Measurements from ENCODE around the gene CUBN. TPM values are rescaled to one million over a fixed set of nuclear protein-coding genes. Genes with fewer than 3 reads are reported as not detected.

CUBN gene
- total RNA-seq, 1 experiment from 2014 or later = 0.07 TPM

DNA sequence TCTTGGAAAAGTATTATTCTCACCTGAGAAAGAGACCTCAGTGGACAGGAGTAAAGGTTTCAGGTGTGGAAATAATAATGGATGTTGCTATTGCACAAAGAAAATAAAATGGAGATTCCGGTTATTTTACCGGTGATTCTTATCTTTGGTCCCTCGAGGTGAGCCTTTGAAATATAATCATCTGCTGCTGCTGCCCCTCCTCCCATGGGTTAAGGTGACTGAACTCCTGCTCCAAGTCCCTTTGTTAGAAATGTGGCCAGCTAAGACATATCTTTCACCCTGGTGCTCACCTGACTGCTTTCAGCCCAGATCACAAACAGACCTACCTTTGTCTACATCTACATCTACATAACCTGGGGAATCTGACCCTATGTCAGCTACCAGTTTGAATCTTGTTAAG, 5.7 kb downstream of the CUBN start:
- no peaks in the 10 kb centered on the region for H3K79me2 ChIP-seq (ENCODE audit: low read depth)
- intact Hi-C loops (cut with micrococcal nuclease; ENCODE audit: unreplicated experiment) = loop anchor here (5.0 kb wide), 1 partner anchor 108 kb away; no protein-coding TSS in a partner anchor
- no TSS peak for BruUV-seq (replicated peaks)
- no peak overlapping the region for H3K27ac ChIP-seq
- H3K9me3 ChIP-seq (ENCODE audit: insufficient read depth, low read depth) = no peaks in the 10 kb centered on the region
- H3K4me2 ChIP-seq = peak overlapping the region; percentile 51
- no peaks in the 10 kb centered on the region for H3K9me2 ChIP-seq (ENCODE audit: insufficient read depth)
- H3K4me1 ChIP-seq (replicated peaks; ENCODE audit: insufficient read depth) = peaks cover 14% of the 10 kb centered on the region
- TF ChIP-seq EZH2 (IDR thresholded peaks at IDR 0.05; ENCODE audit: low read depth) = no peak
- TF ChIP-seq, protein P1, sequence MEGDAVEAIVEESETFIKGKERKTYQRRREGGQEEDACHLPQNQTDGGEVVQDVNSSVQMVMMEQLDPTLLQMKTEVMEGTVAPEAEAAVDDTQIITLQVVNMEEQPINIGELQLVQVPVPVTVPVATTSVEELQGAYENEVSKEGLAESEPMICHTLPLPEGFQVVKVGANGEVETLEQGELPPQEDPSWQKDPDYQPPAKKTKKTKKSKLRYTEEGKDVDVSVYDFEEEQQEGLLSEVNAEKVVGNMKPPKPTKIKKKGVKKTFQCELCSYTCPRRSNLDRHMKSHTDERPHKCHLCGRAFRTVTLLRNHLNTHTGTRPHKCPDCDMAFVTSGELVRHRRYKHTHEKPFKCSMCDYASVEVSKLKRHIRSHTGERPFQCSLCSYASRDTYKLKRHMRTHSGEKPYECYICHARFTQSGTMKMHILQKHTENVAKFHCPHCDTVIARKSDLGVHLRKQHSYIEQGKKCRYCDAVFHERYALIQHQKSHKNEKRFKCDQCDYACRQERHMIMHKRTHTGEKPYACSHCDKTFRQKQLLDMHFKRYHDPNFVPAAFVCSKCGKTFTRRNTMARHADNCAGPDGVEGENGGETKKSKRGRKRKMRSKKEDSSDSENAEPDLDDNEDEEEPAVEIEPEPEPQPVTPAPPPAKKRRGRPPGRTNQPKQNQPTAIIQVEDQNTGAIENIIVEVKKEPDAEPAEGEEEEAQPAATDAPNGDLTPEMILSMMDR (conservative IDR thresholded peaks at IDR 0.05) = no peak
- no peaks in the 10 kb centered on the region for H3K36me3 ChIP-seq (ENCODE audit: low read depth)
- H4K20me1 ChIP-seq (ENCODE audit: insufficient read depth) = no peaks in the 10 kb centered on the region
- H2AFZ ChIP-seq = no peak overlapping the region
- POLR2A ChIA-PET (ENCODE audit: unreplicated experiment) = no interaction called here
- H3F3A ChIP-seq (ENCODE audit: insufficient read depth, low read depth) = peaks cover 5% of the 10 kb centered on the region; the same call in 1 of the 2 replicates
- DNase-seq = peak; percentile 37 to 53
- CTCF ChIA-PET = no interaction called here
- H3K27me3 ChIP-seq (ENCODE audit: insufficient read depth, low read depth) = no peaks in the 10 kb centered on the region
- H3K4me3 ChIP-seq = no peak overlapping the region

DNA sequence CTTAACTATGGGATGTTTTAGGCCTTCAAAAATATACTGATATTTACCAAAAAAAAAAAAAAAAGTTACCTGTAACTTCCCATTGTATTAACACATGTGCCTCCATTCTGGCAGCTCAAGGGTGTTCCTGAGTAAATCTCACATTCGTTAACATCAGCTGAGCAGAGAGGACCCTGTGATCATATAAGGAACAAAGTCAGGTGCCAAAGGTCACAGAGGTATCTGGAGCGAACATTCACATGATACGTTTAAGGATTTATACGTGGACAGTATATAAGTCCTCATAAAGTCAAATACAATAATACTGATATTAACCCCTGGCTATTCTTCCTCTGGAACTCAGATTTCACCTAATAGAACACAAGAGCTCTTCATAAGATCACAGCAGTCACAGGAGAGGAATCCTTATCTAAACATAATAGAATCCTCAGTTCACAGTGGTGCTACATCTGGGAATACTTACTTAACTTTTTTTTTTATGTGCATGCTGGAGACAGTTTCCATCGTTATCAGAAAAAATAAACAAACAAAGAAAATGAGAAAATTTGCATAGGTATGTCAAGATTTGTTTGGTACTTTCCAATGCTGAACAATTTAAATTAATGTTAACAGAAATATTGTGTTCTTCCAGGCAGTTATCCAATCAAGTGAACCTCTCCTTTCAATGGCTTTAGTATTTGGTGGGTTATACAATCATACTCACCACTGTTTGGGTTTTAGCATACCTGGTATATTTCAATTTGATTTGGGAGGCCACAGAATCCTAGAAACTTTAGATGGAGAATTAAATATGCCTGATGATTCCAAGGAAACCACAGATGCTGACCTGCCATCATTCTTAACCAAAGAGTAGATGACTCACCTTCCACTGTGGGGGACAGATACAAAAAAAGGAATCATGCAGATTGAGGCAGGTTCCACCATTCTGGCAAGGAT, 6.6 kb downstream of the CUBN start:
- no peaks in the 10 kb centered on the region for H3K9me3 ChIP-seq (ENCODE audit: insufficient read depth, low read depth)
- TF ChIP-seq, protein P1 (conservative IDR thresholded peaks at IDR 0.05) = no peak
- no peak for TF ChIP-seq EZH2 (IDR thresholded peaks at IDR 0.05; ENCODE audit: low read depth)
- H4K20me1 ChIP-seq (ENCODE audit: insufficient read depth) = no peaks in the 10 kb centered on the region
- peaks cover 14% of the 10 kb centered on the region for H3K4me1 ChIP-seq (replicated peaks; ENCODE audit: insufficient read depth)
- BruUV-seq (replicated peaks) = no TSS peak
- H3K4me3 ChIP-seq = no peak overlapping the region
- no peaks in the 10 kb centered on the region for H3K9me2 ChIP-seq (ENCODE audit: insufficient read depth)
- peak overlapping the region; percentile 51 for H3K4me2 ChIP-seq
- ChIA-PET POLR2A (ENCODE audit: unreplicated experiment) (no interaction called here), CTCF (no interaction called here)
- H3K27ac ChIP-seq = no peak overlapping the region
- H3F3A ChIP-seq (ENCODE audit: insufficient read depth, low read depth) = peaks cover 5% of the 10 kb centered on the region; the same call in 1 of the 2 replicates
- peak in 1 of 2 experiments; percentile 17 for DNase-seq
- no peak overlapping the region for H2AFZ ChIP-seq
- no peaks in the 10 kb centered on the region for H3K36me3 ChIP-seq (ENCODE audit: low read depth)
- H3K79me2 ChIP-seq (ENCODE audit: low read depth) = no peaks in the 10 kb centered on the region
- H3K27me3 ChIP-seq (ENCODE audit: insufficient read depth, low read depth) = no peaks in the 10 kb centered on the region
- intact Hi-C loops (cut with micrococcal nuclease; ENCODE audit: unreplicated experiment) = loop anchor here (5.0 kb wide), 1 partner anchor 109 kb away; no protein-coding TSS in a partner anchor

DNA sequence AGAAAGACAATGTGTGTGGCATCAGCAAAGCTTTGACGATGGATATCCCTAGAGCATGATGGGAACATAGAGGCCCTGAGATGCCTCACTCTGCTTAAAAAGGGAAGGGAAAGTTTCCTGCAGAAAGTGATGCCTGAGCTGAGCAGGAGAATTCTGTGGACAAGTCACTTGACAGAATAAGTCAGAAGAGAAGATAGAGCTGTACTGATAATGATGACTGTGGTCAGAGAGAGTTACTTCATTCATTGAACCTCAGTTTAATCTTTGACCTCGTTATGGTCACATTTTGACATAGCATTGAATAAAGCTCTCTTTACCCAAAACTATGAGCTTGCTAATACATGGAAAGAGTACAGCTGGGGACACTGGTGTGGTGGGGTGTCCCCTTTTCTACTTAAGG, 7.6 kb downstream of the CUBN start:
- no peak for DNase-seq
- no peak overlapping the region for H3K27ac ChIP-seq
- peaks cover 14% of the 10 kb centered on the region for H3K4me1 ChIP-seq (replicated peaks; ENCODE audit: insufficient read depth)
- no TSS peak for BruUV-seq (replicated peaks)
- CTCF ChIA-PET = no interaction called here
- H3K9me3 ChIP-seq (ENCODE audit: insufficient read depth, low read depth) = no peaks in the 10 kb centered on the region
- H4K20me1 ChIP-seq (ENCODE audit: insufficient read depth) = no peaks in the 10 kb centered on the region
- H3K27me3 ChIP-seq (ENCODE audit: insufficient read depth, low read depth) = no peaks in the 10 kb centered on the region
- no peak for TF ChIP-seq EZH2 (IDR thresholded peaks at IDR 0.05; ENCODE audit: low read depth)
- TF ChIP-seq, protein P1 (conservative IDR thresholded peaks at IDR 0.05) = no peak
- POLR2A ChIA-PET (ENCODE audit: unreplicated experiment) = interaction anchor here (0.6 kb wide), 1 partner anchor 50 kb away, joined by 7 read pairs; no protein-coding TSS in a partner anchor
- no peak overlapping the region for H3K4me3 ChIP-seq
- no peak overlapping the region for H3K4me2 ChIP-seq
- peaks cover 5% of the 10 kb centered on the region; the same call in 1 of the 2 replicates for H3F3A ChIP-seq (ENCODE audit: insufficient read depth, low read depth)
- H3K36me3 ChIP-seq (ENCODE audit: low read depth) = no peaks in the 10 kb centered on the region
- no peaks in the 10 kb centered on the region for H3K9me2 ChIP-seq (ENCODE audit: insufficient read depth)
- intact Hi-C loops (cut with micrococcal nuclease; ENCODE audit: unreplicated experiment) = loop anchor here (5.0 kb wide), 1 partner anchor 110 kb away; no protein-coding TSS in a partner anchor
- H2AFZ ChIP-seq = no peak overlapping the region
- H3K79me2 ChIP-seq (ENCODE audit: low read depth) = no peaks in the 10 kb centered on the region
